GM23338 (cell line): ENCODE data around the gene CXXC5. TPM values are rescaled to one million over a fixed set of nuclear protein-coding genes. Genes with fewer than 3 reads are reported as not detected.

Source experiments
- ATAC-seq: fragments of 200-7000 bp; cut with Tn5 transposase; 3 replicates; pipeline ENCODE4 v1.9.1; 2020
- DNase-seq: peaks from one replicate; pipeline ENCODE4 v3.0.0-alpha.2; 2015; ENCODE audit warnings: low spot score
- H2AFZ ChIP-seq: fragments of 200-600 bp; sonication (generic); 2 replicates; pipeline ENCODE4 v1.8.0; 2016; ENCODE audit warnings: antibody characterized with exemption, mild to moderate bottlenecking, moderate library complexity
- H3F3A ChIP-seq: fragments of 200-600 bp; sonication (generic); replicated peaks from 2 replicates; pipeline ENCODE4 v1.8.0; 2017; ENCODE audit warnings: antibody characterized with exemption, mixed run types, low read depth
- H3K27ac ChIP-seq: fragments of 200-600 bp; sonication (generic); 2 replicates; pipeline ENCODE4 v1.6.1; 2016; ENCODE audit warnings: low read depth
- H3K27me3 ChIP-seq: fragments of 200-600 bp; sonication (generic); 2 replicates; pipeline ENCODE4 v1.8.0; 2016; ENCODE audit warnings: mild to moderate bottlenecking, mixed run types, moderate library complexity; ENCODE audit not compliant: insufficient read depth
- H3K36me3 ChIP-seq: fragments of 200-600 bp; sonication (generic); 2 replicates; pipeline ENCODE4 v1.8.0; 2016; ENCODE audit warnings: mild to moderate bottlenecking; ENCODE audit not compliant: insufficient read depth
- H3K4me1 ChIP-seq: fragments of 200-600 bp; sonication (generic); 2 replicates; pipeline ENCODE4 v1.8.0; 2016; ENCODE audit warnings: mild to moderate bottlenecking, moderate library complexity; ENCODE audit not compliant: insufficient read depth
- H3K4me2 ChIP-seq: fragments of 200-600 bp; sonication (generic); 2 replicates; pipeline ENCODE4 v1.7.1; 2017; ENCODE audit warnings: mixed run types
- H3K4me3 ChIP-seq: fragments of 200-600 bp; sonication (generic); 2 replicates; pipeline ENCODE4 v1.6.1; 2016; ENCODE audit warnings: mixed run types
- H3K79me2 ChIP-seq: fragments of 200-600 bp; sonication (generic); replicated peaks from 2 replicates; pipeline ENCODE4 v1.8.0; 2017; ENCODE audit warnings: mild to moderate bottlenecking; ENCODE audit not compliant: insufficient read depth
- H3K9me2 ChIP-seq: fragments of 200-600 bp; sonication (generic); 2 replicates; pipeline ENCODE4 v1.8.0; 2017; ENCODE audit not compliant: insufficient read depth
- H4K20me1 ChIP-seq: fragments of 200-600 bp; sonication (generic); replicated peaks from 2 replicates; pipeline ENCODE4 v1.8.0; 2017; ENCODE audit warnings: mild to moderate bottlenecking; ENCODE audit not compliant: insufficient read depth
- H3K27ac Mint-ChIP-seq: 2 replicates; pipeline ENCODE4 v1.8.0; 2020; ENCODE audit warnings: inconsistent platforms, mild to moderate bottlenecking, moderate library complexity, mixed read lengths
- H3K27me3 Mint-ChIP-seq: 3 replicates; pipeline ENCODE4 v1.8.0; 2022; ENCODE audit warnings: low read depth, mild to moderate bottlenecking, moderate library complexity, mixed read lengths, inconsistent platforms; ENCODE audit not compliant: insufficient read depth, poor library complexity
- H3K36me3 Mint-ChIP-seq: 3 replicates; pipeline ENCODE4 v1.8.0; 2021; ENCODE audit warnings: low read depth, mild to moderate bottlenecking, inconsistent platforms, moderate library complexity, mixed read lengths
- H3K4me1 Mint-ChIP-seq: 3 replicates; pipeline ENCODE4 v1.8.0; 2020; ENCODE audit warnings: mild to moderate bottlenecking, inconsistent platforms, mixed read lengths
- H3K4me3 Mint-ChIP-seq: 3 replicates; pipeline ENCODE4 v1.8.0; 2021; ENCODE audit warnings: moderate library complexity, mild to moderate bottlenecking, inconsistent platforms, mixed read lengths
- H3K9me3 Mint-ChIP-seq: 3 replicates; pipeline ENCODE4 v1.8.0; 2020; ENCODE audit warnings: moderate library complexity, mild to moderate bottlenecking, inconsistent platforms, mixed read lengths
- CREB1 ChIP-seq: fragments of 250-450 bp; sonication (Bioruptor Pico); IDR thresholded peaks from 2 replicates; pipeline ENCODE4 v1.5.0; 2020; ENCODE audit warnings: low read depth, mild to moderate bottlenecking, moderate library complexity
- EZH2 ChIP-seq: fragments of 200-600 bp; sonication (generic); IDR thresholded peaks from one replicate; pipeline ENCODE4 v1.8.0; 2017; ENCODE audit warnings: antibody characterized with exemption, mild to moderate bottlenecking, low read depth; ENCODE audit not compliant: unreplicated experiment
- EZH2phosphoT487 ChIP-seq: fragments of 200-600 bp; sonication (generic); IDR thresholded peaks from one replicate; pipeline ENCODE4 v1.8.1; 2018; ENCODE audit warnings: antibody characterized with exemption; ENCODE audit not compliant: unreplicated experiment
- JUNB ChIP-seq: IDR thresholded peaks from one replicate; pipeline ENCODE4 v1.6.1; 2016; ENCODE audit warnings: antibody characterized with exemption; ENCODE audit not compliant: unreplicated experiment
- NANOG ChIP-seq: IDR thresholded peaks from 2 replicates; pipeline ENCODE4 v1.6.1; 2016; ENCODE audit warnings: antibody characterized with exemption, borderline replicate concordance
- POLR2AphosphoS5 ChIP-seq: IDR thresholded peaks from 2 replicates; pipeline ENCODE4 v1.6.1; 2016; ENCODE audit warnings: antibody characterized with exemption, low read depth
- STAT1 ChIP-seq: IDR thresholded peaks from one replicate; pipeline ENCODE4 v1.6.1; 2016; ENCODE audit warnings: antibody characterized with exemption; ENCODE audit not compliant: unreplicated experiment
- ZNF114 ChIP-seq: fragments of 250-450 bp; sonication (Bioruptor Pico); IDR thresholded peaks from 2 replicates; pipeline ENCODE4 v1.5.0; 2020; ENCODE audit warnings: mild to moderate bottlenecking, moderate library complexity
- ZNF331 ChIP-seq: fragments of 250-450 bp; sonication (Bioruptor Pico); IDR thresholded peaks from 2 replicates; pipeline ENCODE4 v1.5.0; 2020; ENCODE audit warnings: low read depth, mild to moderate bottlenecking, moderate library complexity
- polyA plus RNA-seq: library from polyadenylated mRNA; unstranded; fragments of >200 nt; fragmentation: Nextera tagmentation; extraction: Ambion mirVana; gene quantifications from 2 replicates; pipeline ENCODE4 v1.2.1, GENCODE V29; 2016
- total RNA-seq: library from RNA; depleted of rRNA; stranded (reverse); fragments of >200 nt; shearing (Covaris generic); gene quantifications from 2 replicates; pipeline ENCODE4 v1.2.3, GENCODE V29; 2014
- TF ChIP-seq, protein P1 (sequence below): IDR thresholded peaks from one replicate; pipeline ENCODE4 v1.6.1; 2018; ENCODE audit warnings: antibody characterized with exemption; ENCODE audit not compliant: unreplicated experiment
- TF ChIP-seq, protein P2 (sequence below): IDR thresholded peaks from 2 replicates; pipeline ENCODE4 v1.6.1; 2016; ENCODE audit warnings: antibody characterized with exemption
- TF ChIP-seq, protein P3 (sequence below), 2 experiments: fragments of 200-600 bp in 1 of 2; sonication (generic) in 1 of 2; conservative IDR thresholded peaks; 2 replicates each; pipeline versions ENCODE4 v1.5.1 to v1.6.1; 2016 to 2017; ENCODE audit warnings: antibody characterized with exemption in 2 of 2, low read depth in 2 of 2, mild to moderate bottlenecking in 2 of 2, moderate library complexity in 1 of 2

Gene CXXC5
- total and polyA plus RNA-seq, 2 experiments from 2014 or later: 63.3 to 111 TPM

DNA sequence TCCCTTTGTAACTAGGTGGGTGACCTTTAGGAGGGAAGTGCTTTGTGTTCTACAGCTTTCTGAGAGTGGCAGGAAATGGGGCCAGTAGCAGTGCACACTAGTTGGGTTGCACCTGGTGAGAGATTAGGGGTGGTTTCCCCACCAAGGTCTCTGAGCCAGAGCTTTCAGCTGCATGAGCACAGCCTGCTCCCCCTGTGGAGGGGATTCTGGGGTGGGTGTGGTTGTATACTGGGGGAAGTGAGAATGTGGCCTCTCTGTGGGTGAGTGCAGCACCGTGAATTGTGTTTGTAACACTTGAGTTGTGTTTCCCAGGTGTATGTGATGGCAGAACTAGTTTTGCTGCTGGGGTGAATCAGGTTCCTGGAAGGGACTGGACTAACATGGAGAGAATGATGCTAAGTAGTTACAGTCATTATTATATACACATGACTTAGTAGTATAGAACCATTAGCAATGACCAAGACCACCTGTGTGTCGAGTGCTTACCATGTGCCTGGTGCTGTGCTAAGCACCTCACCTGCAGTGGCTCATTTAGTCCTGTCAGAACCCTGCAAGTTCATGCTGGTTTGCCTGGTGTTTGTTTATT, 11.8 kb upstream of the CXXC5 start:
- peaks cover 6% of the 10 kb centered on the region for H4K20me1 ChIP-seq
- H3K79me2 ChIP-seq: no peaks in the 10 kb centered on the region; the same call in 1 of the 2 replicates
- Mint-ChIP-seq H3K9me3 (no peaks in the 10 kb centered on the region), H3K4me1 (peaks cover 64% of the 10 kb centered on the region), H3K36me3 (no peaks in the 10 kb centered on the region), H3K27me3 (peaks cover 44% of the 10 kb centered on the region), H3K27ac (peak overlapping the region; percentile 81), H3K4me3 (peak overlapping the region; percentile 71; the same call in 2 of the 3 replicates)
- H3K4me1 ChIP-seq: peaks cover 66% of the 10 kb centered on the region
- H3K27ac ChIP-seq: no peak overlapping the region
- TF ChIP-seq POLR2AphosphoS5 (no peak), ZNF114 (CRISPR knock-in tag) (no peak), EZH2phosphoT487 (no peak), NANOG (no peak), CREB1 (CRISPR knock-in tag) (no peak), ZNF331 (CRISPR knock-in tag) (no peak), STAT1 (no peak), JUNB (no peak), EZH2 (no peak)
- TF ChIP-seq, protein P1, sequence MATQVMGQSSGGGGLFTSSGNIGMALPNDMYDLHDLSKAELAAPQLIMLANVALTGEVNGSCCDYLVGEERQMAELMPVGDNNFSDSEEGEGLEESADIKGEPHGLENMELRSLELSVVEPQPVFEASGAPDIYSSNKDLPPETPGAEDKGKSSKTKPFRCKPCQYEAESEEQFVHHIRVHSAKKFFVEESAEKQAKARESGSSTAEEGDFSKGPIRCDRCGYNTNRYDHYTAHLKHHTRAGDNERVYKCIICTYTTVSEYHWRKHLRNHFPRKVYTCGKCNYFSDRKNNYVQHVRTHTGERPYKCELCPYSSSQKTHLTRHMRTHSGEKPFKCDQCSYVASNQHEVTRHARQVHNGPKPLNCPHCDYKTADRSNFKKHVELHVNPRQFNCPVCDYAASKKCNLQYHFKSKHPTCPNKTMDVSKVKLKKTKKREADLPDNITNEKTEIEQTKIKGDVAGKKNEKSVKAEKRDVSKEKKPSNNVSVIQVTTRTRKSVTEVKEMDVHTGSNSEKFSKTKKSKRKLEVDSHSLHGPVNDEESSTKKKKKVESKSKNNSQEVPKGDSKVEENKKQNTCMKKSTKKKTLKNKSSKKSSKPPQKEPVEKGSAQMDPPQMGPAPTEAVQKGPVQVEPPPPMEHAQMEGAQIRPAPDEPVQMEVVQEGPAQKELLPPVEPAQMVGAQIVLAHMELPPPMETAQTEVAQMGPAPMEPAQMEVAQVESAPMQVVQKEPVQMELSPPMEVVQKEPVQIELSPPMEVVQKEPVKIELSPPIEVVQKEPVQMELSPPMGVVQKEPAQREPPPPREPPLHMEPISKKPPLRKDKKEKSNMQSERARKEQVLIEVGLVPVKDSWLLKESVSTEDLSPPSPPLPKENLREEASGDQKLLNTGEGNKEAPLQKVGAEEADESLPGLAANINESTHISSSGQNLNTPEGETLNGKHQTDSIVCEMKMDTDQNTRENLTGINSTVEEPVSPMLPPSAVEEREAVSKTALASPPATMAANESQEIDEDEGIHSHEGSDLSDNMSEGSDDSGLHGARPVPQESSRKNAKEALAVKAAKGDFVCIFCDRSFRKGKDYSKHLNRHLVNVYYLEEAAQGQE: no peak
- TF ChIP-seq, protein P2, sequence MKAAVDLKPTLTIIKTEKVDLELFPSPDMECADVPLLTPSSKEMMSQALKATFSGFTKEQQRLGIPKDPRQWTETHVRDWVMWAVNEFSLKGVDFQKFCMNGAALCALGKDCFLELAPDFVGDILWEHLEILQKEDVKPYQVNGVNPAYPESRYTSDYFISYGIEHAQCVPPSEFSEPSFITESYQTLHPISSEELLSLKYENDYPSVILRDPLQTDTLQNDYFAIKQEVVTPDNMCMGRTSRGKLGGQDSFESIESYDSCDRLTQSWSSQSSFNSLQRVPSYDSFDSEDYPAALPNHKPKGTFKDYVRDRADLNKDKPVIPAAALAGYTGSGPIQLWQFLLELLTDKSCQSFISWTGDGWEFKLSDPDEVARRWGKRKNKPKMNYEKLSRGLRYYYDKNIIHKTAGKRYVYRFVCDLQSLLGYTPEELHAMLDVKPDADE: no peak
- ATAC-seq (no peak), DNase-seq (no peak)
- peak overlapping the region; percentile 96 for H3K4me2 ChIP-seq
- H3K27me3 ChIP-seq: no peaks in the 10 kb centered on the region
- no peaks in the 10 kb centered on the region for H3K9me2 ChIP-seq
- H3K36me3 ChIP-seq: no peaks in the 10 kb centered on the region
- peaks cover 64% of the 10 kb centered on the region for H3F3A ChIP-seq
- no peak overlapping the region for H2AFZ ChIP-seq
- peak overlapping the region; percentile 65; the same call in 1 of the 2 replicates for H3K4me3 ChIP-seq

DNA sequence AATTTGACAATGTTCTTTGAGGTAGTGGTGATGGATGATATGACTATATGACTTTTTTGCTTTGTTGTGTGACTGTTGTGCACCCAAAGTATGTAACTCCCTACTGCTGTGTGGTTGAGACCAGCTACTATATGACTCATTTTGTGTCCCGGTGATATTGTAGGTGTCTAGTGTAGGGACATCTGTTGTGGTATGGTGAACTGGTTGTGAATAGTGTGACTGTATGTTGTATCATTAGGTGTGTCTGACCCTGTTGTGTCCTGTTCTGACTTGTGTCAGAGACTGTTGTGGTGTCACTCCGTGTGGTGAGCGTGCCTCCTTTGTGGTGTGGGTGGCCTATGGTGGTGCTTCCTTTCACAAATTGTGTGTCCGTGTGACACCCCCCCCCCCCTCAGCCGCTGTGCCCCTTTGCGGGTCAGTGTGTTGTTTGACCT, 11.2 kb upstream of the CXXC5 start:
- Histone ChIP-seq H2AFZ (no peak overlapping the region), H3K9me2 (no peaks in the 10 kb centered on the region), H3K36me3 (no peaks in the 10 kb centered on the region), H3K4me3 (peak overlapping the region; percentile 65), H3K27ac (no peak overlapping the region), H3F3A (peaks cover 63% of the 10 kb centered on the region), H3K4me1 (peaks cover 73% of the 10 kb centered on the region), H3K27me3 (no peaks in the 10 kb centered on the region), H4K20me1 (peaks cover 6% of the 10 kb centered on the region), H3K79me2 (no peaks in the 10 kb centered on the region; the same call in 1 of the 2 replicates), H3K4me2 (peak overlapping the region; percentile 96)
- Mint-ChIP-seq H3K4me3 (peak overlapping the region; percentile 71), H3K27ac (peak overlapping the region; percentile 33; the same call in 1 of the 2 replicates), H3K36me3 (no peaks in the 10 kb centered on the region), H3K27me3 (peaks cover 45% of the 10 kb centered on the region), H3K4me1 (peaks cover 71% of the 10 kb centered on the region), H3K9me3 (no peaks in the 10 kb centered on the region)
- ATAC-seq (no peak), DNase-seq (no peak)
- TF ChIP-seq ZNF331 (CRISPR knock-in tag) (no peak), EZH2 (no peak)
- TF ChIP-seq, protein P2: no peak
- TF ChIP-seq, protein P3, sequence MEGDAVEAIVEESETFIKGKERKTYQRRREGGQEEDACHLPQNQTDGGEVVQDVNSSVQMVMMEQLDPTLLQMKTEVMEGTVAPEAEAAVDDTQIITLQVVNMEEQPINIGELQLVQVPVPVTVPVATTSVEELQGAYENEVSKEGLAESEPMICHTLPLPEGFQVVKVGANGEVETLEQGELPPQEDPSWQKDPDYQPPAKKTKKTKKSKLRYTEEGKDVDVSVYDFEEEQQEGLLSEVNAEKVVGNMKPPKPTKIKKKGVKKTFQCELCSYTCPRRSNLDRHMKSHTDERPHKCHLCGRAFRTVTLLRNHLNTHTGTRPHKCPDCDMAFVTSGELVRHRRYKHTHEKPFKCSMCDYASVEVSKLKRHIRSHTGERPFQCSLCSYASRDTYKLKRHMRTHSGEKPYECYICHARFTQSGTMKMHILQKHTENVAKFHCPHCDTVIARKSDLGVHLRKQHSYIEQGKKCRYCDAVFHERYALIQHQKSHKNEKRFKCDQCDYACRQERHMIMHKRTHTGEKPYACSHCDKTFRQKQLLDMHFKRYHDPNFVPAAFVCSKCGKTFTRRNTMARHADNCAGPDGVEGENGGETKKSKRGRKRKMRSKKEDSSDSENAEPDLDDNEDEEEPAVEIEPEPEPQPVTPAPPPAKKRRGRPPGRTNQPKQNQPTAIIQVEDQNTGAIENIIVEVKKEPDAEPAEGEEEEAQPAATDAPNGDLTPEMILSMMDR (conservative IDR thresholded peaks at IDR 0.05; ENCODE audit: low read depth in 2 of 2): no peak
